K562 (cell line): ENCODE data around the gene GRAMD4. TPM values are rescaled to one million over a fixed set of nuclear protein-coding genes. Genes with fewer than 3 reads are reported as not detected.

Experiments used
- ATAC-seq: fragments of 200-7000 bp; cut with Tn5 transposase; 3 replicates; pipeline ENCODE4 v1.9.1; 2020; ENCODE audit warnings: moderate library complexity
- BruUV-seq: library from RNA; stranded (reverse); fragments of 400-500 nt; replicated peaks from 2 replicates; lab custom pipeline; 2021; lab: Mats Ljungman, UMichigan
- CTCF ChIA-PET: fragments of 300-600 bp; formaldehyde crosslinking; extraction: SDS; loops from one replicate; lab custom pipeline; 2021; ENCODE audit warnings: low intra/inter-chr PET ratio; lab: Yijun Ruan, JAX
- POLR2A ChIA-PET: fragments of 300-600, 350-650 bp; sonication (Branson Sonifier 250); formaldehyde crosslinking; extraction: SDS; loops from one replicate; lab custom pipeline; 2021; ENCODE audit warnings: antibody characterized with exemption, inconsistent platforms; lab: Yijun Ruan, JAX
- DNase-seq, 4 experiments: peaks; one replicate each; pipeline versions ENCODE4 v3.0.0 to v3.0.0-alpha.2; 2011 to 2018; ENCODE audit warnings: low spot score in 3 of 4, mixed read lengths in 3 of 4; ENCODE audit errors: extremely low read depth in 1 of 4
- FAIRE-seq: peaks from 2 replicates; lab custom pipeline; 2011; peaks lifted over from hg19 to GRCh38; lab: Jason Lieb, UNC
- H2AFZ ChIP-seq: 2 replicates; pipeline ENCODE4 v1.6.0; 2011; ENCODE audit warnings: low read depth, low read length, control low read depth, inconsistent platforms
- H3K27ac ChIP-seq: fragments of 200-600 bp; 3 replicates; pipeline ENCODE4 v1.8.0; 2011; ENCODE audit warnings: low read depth, mild to moderate bottlenecking, control low read depth, inconsistent platforms, low read length, moderate library complexity, mixed read lengths; ENCODE audit errors: extremely low read depth
- H3K27me3 ChIP-seq, 2 experiments: fragments of 300-600 bp in 1 of 2; 2 replicates in 1 of 2; 3 replicates in 1 of 2; pipeline versions ENCODE4 v1.6.0 to v1.8.0; 2011; ENCODE audit warnings: inconsistent platforms in 2 of 2, low read length in 2 of 2, mild to moderate bottlenecking in 1 of 2, mixed read lengths in 1 of 2, moderate library complexity in 1 of 2; ENCODE audit not compliant: control insufficient read depth in 2 of 2, insufficient read depth in 2 of 2
- H3K36me3 ChIP-seq: fragments of 300-600 bp; 3 replicates; pipeline ENCODE4 v1.8.0; 2011; ENCODE audit warnings: mild to moderate bottlenecking, low read length, inconsistent platforms; ENCODE audit not compliant: control insufficient read depth, insufficient read depth
- H3K4me1 ChIP-seq, 2 experiments: fragments of 200-600 bp in 1 of 2; replicated peaks in 1 of 2; 2 replicates in 1 of 2; 3 replicates in 1 of 2; pipeline versions ENCODE4 v1.5.1 to v1.8.0; 2011; ENCODE audit warnings: inconsistent platforms in 2 of 2, low read length in 2 of 2, mild to moderate bottlenecking in 1 of 2, mixed read lengths in 1 of 2, moderate library complexity in 1 of 2; ENCODE audit not compliant: control insufficient read depth in 2 of 2, insufficient read depth in 2 of 2
- H3K4me2 ChIP-seq: 2 replicates; pipeline ENCODE4 v1.6.1; 2011; ENCODE audit warnings: low read length, control low read depth, inconsistent platforms, mixed read lengths; ENCODE audit not compliant: insufficient read depth
- H3K4me3 ChIP-seq: fragments of 200-600 bp; sonication (generic), shearing (Covaris generic); 2 replicates; pipeline ENCODE4 v1.5.1; 2016; ENCODE audit warnings: control low read depth, inconsistent platforms
- H3K79me2 ChIP-seq: fragments of 200-600 bp; 3 replicates; pipeline ENCODE4 v1.8.0; 2011; ENCODE audit warnings: low read length, inconsistent platforms; ENCODE audit not compliant: control insufficient read depth, insufficient read depth
- H3K9ac ChIP-seq, 2 experiments: 2 replicates each; pipeline versions ENCODE4 v1.6.0 to v1.6.1; 2011; ENCODE audit warnings: low read depth in 2 of 2, low read length in 2 of 2, control low read depth in 1 of 2, inconsistent platforms in 1 of 2, mild to moderate bottlenecking in 1 of 2, mixed read lengths in 1 of 2; ENCODE audit not compliant: insufficient read depth in 1 of 2
- H3K9me1 ChIP-seq: one replicate; pipeline ENCODE4 v1.6.0; 2011; ENCODE audit warnings: inconsistent platforms, mild to moderate bottlenecking, low read length, moderate library complexity; ENCODE audit not compliant: control insufficient read depth, insufficient read depth
- H3K9me3 ChIP-seq: replicated peaks from 2 replicates; pipeline ENCODE4 v1.5.1; 2011; ENCODE audit warnings: low read depth, low read length, inconsistent platforms; ENCODE audit not compliant: control insufficient read depth, insufficient read depth
- H4K20me1 ChIP-seq: replicated peaks from 2 replicates; pipeline ENCODE4 v1.6.1; 2011; ENCODE audit warnings: low read length, inconsistent platforms, mixed read lengths; ENCODE audit not compliant: control insufficient read depth, insufficient read depth
- GTF2A2 ChIP-seq: IDR thresholded peaks from 2 replicates; pipeline ENCODE4 v1.6.1; 2016; ENCODE audit warnings: mild to moderate bottlenecking, missing genetic modification characterization, missing compliant biosample characterization
- POLR2G ChIP-seq: fragments of 200-400 bp; formaldehyde crosslinking; IDR thresholded peaks from 2 replicates; pipeline ENCODE4 v1.6.1; 2017; ENCODE audit warnings: low read depth, mild to moderate bottlenecking, antibody characterized with exemption, low read length, moderate library complexity
- RNF219 ChIP-seq: fragments of 250-450 bp; sonication (Bioruptor Pico); IDR thresholded peaks from 2 replicates; pipeline ENCODE4 v1.5.0; 2022; ENCODE audit warnings: mild to moderate bottlenecking
- WGBS: fragments of 100-300 bp; shearing (Covaris generic); methylation state at CpG from one replicate; pipeline ENCODE4 v1.1.6; 2016; ENCODE audit warnings: low coverage, mixed read lengths; ENCODE audit not compliant: insufficient coverage; ENCODE audit errors: missing lambda C conversion rate; 5-methylcytosine and 5-hydroxymethylcytosine counted together
- in situ Hi-C: fragments of 300-500 bp; cut with MboI; formaldehyde crosslinking; loops from 4 replicates; pipeline ENCODE4 v1.15.0; 2018; ENCODE audit warnings: inconsistent platforms, mixed read lengths
- intact Hi-C: fragments of 100-400 bp; cut with micrococcal nuclease; formaldehyde crosslinking; loops from 2 replicates; pipeline ENCODE4 v1.14.2; 2022
- polyA plus RNA-seq, 8 experiments: library from polyadenylated mRNA; depleted of rRNA in 4 of 8; stranded (reverse) in 5 of 8; unstranded in 3 of 8; fragments of >200 nt; fragmentation: Nextera tagmentation in 2 of 8; fragmentation: Illumina TruSeq in 1 of 8; extraction: Ambion mirVana in 2 of 8; extraction: Trizol in 1 of 8; gene quantifications; 2 replicates each; pipeline versions ENCODE4 v1.2.1 to v1.2.3, GENCODE V29; 2011 to 2014; ENCODE audit warnings: inconsistent platforms in 1 of 8, missing spikeins in 1 of 8
- total RNA-seq, 7 experiments: library from RNA; depleted of rRNA in 6 of 7; stranded (reverse); fragments of >200 nt in 6 of 7; fragmentation: Illumina TruSeq in 2 of 7; extraction: Trizol in 2 of 7; gene quantifications; 2 replicates each; pipeline versions ENCODE4 v1.2.1 to v1.2.3, GENCODE V29; 2011 to 2021; ENCODE audit warnings: low replicate concordance in 1 of 7

Gene GRAMD4
- total and polyA plus RNA-seq, 9 of the 15 experiments (the other 6 are each of a cell fraction or from before 2014, with no cell fraction given) = 0.18 to 44.8 (median 18.6) TPM

DNA sequence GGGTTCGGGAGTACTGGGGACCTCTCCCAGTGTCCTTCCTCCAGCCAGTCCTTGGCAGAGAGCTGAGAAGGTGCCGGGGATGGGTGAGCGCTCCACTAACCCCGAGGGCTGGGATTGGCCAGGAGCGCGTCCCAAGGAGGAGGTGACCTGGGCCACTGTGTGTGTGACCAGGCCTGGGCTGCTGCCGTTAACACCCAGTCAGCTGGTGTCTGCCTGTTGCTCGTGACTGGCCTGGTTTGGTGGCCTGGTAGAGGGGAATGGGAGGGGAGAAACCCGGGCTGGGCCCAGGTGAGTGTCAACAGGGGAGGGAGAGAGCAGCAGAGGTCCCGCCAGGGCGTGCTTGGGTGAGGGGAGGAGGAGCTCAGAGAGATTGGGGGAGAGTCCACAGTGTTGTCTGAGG lies 29.9 kb upstream of the GRAMD4 start:
- Histone ChIP-seq H3K4me3 (no peak overlapping the region), H3K9me3 (no peaks in the 10 kb centered on the region), H3K9me1 (no peaks in the 10 kb centered on the region), H3K9ac (peak overlapping the region in 1 of 2 experiments; percentile 74; a peak in 2 of 4 replicates), H3K4me2 (no peak overlapping the region), H3K27me3 (no peaks in the 10 kb centered on the region), H2AFZ (no peak overlapping the region), H3K79me2 (peaks cover 61% of the 10 kb centered on the region), H3K27ac (peak overlapping the region; percentile 39; the same call in 1 of the 3 replicates), H3K4me1 (peaks cover 9 to 71% of the 10 kb centered on the region in 2 experiments; a peak in 4 of 5 replicates), H3K36me3 (0 out of 3 replicates have a peak, but pooled peaks cover 2% of the 10 kb centered on the region), H4K20me1 (no peaks in the 10 kb centered on the region)
- intact Hi-C loops (no loop called here), in situ Hi-C loops (no loop called here)
- ChIA-PET POLR2A (interaction anchor here (1.2 kb wide), 1 partner anchor 8 kb away, joined by 5 read pairs; no protein-coding TSS in a partner anchor), CTCF (no interaction called here)
- DNase-seq = no peak
- no peak for FAIRE-seq
- WGBS = 71% methylated on average over 4 of the region's 11 CpGs
- TF ChIP-seq POLR2G (0 out of 2 replicates have a peak, but pooled peaks have one; percentile 6), RNF219 (CRISPR knock-in tag) (no peak), GTF2A2 (tag) (no peak)
- ATAC-seq = no peak
- BruUV-seq = no TSS peak
